HG03175 (cell line): ENCODE data around the gene PPFIA2.

Experiments
- ATAC-seq: cut with Tn5 transposase; IDR thresholded peaks from one replicate; pipeline ENCODE4 v1.9.1; 2021; ENCODE audit warnings: mild to moderate bottlenecking, moderate library complexity; ENCODE audit not compliant: unreplicated experiment

The PPFIA2 gene

DNA sequence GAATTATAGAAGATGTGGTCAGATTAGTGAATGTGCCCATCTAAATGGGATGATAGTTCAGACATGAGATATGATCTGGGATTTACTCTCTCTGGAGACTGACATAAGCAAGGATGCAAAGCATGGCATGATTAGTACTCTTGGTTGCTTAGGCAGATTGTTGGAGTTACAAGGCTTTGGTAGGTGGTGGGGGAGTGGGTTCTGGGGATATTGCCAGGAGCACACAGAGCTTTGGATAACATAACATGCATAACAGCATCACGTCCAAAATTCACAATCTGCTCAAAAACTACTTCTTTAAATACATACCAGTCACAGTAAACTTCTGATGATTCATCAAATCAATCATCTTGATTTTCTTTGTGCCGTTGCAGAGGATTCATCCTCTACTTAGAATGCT, 393.9 kb downstream of the PPFIA2 start:
- no peak for ATAC-seq

DNA sequence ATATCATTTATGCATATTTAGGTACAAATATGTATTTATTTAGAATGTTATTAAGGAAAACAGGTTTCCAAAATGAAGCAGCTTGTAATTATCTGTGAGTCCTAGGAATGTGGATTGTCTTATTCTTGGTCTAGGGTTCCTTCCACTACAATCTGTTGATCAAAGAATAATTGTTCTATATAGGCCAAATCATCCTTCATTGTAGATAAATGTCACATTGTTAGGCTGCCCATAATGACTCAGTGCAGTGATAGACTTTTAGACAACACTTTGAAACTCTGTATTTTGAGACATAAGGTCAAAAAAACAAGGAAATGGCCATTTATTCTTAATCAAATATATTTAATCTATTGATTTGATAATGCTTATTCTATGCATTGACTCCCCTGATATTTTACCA, 398.2 kb downstream of the PPFIA2 start:
- no peak for ATAC-seq

DNA sequence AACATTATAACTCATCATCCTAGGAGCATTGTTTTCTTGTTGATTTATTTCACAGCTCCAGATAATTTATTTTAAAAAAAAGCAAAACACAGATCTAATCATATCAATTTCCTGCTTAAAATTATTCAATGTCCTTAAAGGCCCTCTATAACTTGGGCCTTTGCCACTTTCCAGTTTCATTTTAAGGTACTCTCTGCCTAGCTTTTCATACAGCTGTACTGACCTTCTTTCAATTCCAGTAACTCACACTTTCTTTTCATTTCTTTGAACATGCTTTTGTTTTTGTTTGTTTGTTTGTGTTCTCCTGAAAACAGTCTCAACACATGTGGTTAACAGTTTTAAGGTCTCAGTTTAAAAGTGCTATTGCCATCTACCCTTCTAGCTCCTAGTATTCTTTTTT, 399.4 kb downstream of the PPFIA2 start:
- no peak for ATAC-seq

DNA sequence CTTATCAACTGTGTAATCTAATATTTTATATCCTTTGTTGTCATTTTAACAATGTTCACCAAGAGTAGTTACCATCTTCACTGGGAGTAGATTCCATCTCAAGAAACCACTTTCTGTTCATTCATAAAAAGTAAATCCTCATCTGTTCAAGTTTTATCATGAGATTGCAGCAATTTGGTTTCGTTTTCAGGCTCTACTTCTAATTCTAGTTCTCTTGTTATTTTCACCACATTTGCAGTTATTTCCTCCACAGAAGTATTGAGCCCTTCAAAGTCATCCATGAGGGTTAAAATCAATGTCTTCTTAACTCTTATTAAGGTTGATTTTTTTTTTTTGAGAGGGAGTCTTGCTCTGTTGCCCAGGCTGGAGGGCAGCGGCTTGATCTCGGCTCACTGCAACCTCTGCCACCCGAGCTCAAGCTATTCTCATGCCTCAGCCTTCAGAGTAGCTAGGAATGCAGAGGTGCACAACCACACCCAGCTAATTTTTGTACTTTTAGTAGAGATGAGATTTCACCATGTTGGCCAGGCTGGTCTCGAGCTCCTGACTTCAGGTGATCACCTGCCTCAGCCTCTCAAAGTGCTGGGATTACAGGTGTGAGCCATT, 404.7 kb downstream of the PPFIA2 start:
- ATAC-seq = no peak

DNA sequence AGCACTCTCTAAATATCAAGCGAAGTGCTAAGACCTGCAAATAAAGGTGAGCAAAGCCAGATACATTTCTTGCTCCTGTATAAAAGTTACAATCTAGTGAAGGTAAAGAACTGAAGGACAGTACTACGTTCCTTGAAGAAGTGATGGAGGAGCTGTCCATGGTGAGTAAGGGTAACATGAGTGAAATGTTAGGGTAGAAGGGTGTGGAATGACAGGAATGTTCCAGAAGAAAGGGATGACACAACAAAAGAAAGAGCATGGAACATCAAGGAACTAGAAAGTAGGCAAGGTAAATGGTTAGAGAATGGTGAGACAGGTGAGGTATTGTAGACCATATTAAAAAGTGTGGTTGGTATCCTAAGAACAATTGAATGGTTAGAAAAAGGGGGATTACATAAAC, 408.8 kb downstream of the PPFIA2 start:
- ATAC-seq = no peak

DNA sequence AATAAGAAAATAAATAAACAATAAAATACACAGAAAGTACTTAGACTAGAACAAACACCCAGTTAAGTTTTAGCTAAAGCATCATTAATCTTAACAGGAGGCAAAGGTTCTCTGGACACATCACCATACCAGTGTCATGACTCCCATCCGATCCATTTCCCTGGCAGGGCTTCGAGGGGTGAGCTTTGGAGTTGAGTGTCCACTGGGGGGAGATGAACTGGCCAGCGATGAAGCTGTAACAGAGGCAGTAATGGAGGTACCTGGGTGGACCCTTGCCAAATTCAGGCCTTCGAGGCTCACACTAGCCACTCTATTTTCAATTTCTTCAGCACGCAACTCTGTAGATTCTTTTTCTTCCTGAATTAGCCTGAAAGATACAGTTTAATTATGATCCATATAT, 411.7 kb downstream of the PPFIA2 start:
- ATAC-seq = no peak

DNA sequence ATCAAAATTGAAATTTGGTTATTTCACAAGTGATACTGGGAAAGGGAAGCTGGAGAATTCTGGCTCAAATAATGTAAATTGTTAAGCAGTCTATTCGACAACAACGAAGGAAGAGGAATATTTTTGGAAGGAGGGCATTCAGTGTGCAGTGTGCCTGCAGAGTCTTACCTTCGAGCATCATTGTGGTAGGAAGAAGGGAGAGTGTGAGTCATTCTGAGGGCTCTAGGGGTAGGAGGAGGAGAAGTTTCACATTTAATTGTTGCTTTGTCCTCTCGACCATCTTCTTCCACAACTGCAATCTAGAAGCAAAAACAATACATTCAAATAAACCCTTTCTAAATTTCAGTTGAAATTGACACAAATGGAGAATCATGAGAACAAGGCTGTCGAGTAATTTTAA, 418.2 kb downstream of the PPFIA2 start:
- no peak for ATAC-seq

DNA sequence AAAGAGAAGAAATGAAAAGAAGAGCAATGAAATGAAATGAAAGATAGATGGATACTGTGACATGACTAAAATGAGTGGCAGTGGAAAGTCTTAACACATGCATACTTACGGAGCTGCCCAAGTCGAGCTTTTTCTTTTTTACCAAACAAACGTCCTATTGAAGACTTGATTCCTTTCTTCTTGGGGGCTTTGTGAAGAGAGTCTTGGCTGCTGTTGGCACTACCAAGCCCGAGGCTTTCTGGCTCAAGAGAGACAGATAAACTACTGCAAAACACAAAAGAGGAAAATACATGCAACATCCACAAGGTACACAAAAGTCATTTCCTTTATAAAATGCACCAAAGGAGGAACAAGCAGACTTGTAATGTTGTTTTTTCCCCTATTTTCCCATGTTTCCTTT, 420.1 kb downstream of the PPFIA2 start:
- no peak for ATAC-seq

DNA sequence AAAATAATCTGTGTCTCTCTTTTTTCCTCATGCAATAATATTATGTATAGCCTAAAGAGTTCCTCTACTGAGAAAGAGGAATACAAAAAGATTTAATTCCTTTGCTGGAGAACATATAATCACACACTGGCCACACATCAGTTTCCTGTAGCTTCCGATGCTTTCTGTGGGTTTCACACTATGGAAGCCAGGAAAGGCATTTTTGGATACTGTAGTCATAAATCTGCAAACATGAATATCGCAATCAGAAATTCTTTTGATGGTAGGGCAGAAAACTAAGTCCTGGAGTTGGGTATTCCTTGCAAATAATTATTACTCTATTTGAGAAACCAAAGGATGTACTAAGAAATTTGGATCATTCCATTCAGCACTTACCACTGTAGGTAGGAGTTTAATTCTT, 421.3 kb downstream of the PPFIA2 start:
- ATAC-seq = no peak

DNA sequence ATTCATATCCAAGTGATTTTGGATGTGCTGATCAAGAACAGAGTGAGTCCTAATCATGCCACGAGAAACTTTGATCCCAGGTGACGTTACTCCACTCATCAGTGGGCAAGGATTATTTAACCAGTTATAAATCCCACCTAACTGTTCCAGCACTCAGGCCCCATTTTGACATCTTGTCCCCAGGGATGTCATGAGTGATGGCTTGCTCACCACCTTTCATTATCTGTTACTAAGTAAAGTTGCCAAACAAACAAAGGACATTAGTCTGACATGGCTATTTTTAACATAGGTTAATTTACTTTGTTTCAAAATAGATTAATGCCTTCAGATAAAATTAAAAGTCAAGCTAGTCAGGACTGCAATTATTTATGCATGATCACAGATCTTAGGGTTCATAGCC, 425.3 kb downstream of the PPFIA2 start:
- ATAC-seq = no peak

DNA sequence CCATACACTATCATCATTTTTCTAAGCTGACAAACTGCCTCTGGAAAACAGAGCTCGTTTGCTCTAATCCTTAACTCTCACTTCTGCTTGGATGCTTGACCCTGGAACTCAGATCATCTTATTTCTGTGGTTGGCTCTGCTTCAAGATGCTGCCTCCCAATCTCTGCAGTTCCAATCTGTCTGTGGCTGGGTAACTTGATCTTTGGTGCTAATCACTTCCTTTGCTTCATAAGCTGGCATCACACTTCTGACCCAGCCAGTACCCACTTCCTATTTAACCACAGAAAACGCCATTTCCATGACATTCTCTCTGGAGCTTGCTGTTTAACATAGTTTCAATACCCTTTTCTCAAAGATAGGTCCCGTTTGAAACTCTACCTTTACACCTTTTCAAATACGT, 427.1 kb downstream of the PPFIA2 start:
- no peak for ATAC-seq

DNA sequence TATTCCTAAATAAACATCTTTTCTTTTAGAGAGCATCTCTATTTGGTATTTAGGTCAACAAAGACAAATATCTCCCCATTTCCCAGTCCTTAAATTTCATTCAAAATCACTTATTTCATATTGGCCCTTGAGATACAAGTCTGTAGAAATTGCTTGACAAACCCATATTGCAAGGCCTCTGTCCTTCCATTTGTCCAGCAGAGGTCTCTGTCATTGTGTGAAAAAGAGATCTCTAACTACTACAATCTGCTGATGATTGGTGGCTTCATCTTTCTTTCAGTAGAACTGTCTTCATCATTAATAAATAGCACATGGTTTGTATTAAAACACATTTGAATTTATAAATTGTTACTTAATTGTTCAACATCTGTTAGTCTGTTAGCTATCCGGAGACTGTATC, 428.7 kb downstream of the PPFIA2 start:
- ATAC-seq = no peak

DNA sequence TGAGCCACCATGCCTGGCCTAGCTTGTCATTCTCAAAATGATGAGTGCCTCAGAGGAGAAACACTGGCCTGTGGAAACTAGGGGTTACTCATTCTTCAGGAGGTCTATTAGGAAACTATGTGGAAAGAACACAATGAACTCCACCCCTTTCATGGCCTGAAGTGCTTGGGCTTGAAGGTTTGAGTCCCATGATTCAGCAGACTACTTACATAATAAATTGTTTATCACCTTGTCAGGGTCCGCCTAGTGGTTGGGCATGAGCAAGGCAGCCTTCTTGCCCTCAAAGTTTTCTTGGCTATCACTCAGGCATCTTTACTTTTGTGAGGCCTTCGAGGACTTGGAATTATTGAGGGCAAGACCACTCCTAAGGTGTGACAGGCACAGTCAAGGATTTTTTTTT, 430.1 kb downstream of the PPFIA2 start:
- ATAC-seq = peak; percentile 82

DNA sequence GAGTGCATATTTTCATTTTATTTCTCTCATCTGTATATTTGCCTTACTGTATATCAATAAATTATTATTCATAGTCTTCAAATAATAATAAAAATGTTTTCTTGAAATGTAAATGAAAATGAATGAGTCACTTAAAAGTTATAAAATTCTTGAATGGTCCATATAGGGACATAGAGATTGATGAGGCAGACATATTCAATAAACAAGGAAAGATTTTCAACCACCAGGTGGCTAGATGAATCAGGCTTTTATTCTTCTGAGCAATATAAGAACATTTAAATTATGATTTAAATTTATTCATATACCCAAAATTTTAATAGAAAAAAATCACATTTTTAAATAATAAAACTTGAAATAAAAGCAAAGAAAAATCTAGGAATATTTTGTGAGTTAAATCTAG, 431.7 kb downstream of the PPFIA2 start:
- no peak for ATAC-seq

DNA sequence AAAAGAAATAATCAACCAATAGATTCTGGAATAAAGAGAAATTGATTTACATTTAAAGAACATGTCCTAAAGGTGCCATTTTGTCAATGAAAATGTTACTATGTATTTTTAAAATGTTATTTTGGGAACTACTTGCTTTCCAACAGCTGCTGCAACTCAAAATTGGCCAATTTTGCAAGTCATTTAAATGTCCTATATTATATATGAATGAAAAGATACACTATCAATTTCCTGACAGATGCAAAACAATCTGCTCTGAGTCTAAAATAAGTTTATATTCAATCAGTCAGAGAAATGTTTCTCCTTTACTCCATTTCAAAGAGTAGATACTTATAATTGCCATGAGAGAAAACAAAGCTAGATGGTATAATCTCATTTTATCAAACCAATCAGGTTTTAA, 434.1 kb downstream of the PPFIA2 start:
- no peak for ATAC-seq

DNA sequence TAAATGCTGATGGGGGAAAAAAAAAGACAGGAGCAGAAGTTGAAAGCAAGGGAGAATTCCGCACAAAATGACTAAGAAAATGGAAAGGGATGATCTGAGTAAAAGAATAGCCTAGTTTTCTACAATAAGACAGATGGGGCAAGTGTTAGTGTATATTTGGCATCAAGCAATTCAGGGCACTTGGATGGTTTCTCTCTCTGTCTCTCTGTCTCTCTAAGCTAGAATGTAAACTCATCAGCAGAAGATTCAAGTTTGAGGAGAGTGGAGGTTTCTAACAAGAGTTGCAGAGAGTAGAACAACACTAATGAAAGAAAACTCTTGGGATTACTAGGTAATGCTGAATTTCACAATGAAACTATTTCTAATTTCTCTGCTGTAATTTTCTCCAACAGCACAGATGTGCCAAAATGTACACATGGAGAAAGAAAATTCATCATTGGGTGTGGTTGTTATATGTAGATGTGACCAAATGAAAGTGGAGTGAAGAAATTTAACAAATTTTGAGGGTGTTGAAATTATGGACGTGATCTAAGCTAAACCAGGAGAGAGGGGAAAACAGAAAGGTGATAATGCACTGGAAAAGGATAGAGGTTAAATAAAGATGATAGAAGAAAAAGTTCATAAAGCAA, 444.1 kb downstream of the PPFIA2 start:
- ATAC-seq = no peak

DNA sequence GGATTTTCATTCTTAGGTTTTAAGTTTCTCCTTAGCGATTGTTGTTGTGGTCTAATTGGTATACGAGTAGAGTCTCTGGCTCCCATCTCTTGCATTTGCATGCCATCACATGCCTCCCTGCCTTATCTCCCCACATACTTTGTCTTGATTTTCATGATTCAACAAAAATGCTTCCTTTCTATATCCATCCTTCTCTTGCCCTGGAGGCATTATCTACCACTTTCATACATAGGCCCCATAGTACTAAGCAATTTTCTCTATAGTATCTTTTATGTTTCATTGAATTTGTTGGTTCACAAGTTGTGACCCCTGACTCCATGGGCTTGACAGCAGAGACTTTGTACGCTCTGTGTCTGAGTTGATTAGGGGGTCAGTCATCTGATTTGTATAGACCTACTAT, 455.2 kb downstream of the PPFIA2 start:
- no peak for ATAC-seq

DNA sequence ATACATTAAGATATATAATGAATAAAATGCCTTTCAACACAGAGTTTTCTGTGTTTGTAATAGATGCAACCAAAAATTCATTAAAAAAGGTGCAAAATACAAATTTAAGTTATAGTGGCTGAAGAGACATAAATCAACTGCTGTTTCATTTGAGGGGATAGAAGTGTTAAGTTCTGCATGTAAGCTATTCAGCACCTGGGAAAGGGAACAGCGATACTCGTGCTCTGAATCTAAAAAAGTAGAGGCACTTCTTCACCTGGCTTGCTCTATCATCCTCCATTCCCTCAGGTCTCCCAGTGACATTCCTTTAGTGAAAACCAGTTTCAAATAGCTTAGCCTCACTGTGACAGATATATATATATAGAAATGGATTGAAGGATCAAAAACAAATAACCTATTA, 458.7 kb downstream of the PPFIA2 start:
- no peak for ATAC-seq

DNA sequence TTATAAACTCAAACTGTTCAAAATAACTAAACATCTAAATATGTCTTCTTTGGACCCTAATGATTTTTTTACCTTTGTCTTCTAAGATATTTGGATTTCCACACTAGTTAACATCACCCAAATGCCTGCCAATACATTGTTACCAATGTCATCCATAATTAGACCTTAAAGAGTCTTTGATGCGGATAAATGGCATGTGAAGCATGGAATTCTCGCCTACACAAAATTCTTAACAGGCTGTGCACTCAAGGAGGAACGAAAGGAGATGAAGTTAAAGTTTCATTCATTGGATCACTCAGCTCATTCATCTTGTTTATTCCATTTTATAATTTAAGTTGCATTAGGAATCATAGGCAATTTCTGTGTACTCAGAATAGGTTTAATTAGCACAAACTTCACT, 461.5 kb downstream of the PPFIA2 start:
- no peak for ATAC-seq

DNA sequence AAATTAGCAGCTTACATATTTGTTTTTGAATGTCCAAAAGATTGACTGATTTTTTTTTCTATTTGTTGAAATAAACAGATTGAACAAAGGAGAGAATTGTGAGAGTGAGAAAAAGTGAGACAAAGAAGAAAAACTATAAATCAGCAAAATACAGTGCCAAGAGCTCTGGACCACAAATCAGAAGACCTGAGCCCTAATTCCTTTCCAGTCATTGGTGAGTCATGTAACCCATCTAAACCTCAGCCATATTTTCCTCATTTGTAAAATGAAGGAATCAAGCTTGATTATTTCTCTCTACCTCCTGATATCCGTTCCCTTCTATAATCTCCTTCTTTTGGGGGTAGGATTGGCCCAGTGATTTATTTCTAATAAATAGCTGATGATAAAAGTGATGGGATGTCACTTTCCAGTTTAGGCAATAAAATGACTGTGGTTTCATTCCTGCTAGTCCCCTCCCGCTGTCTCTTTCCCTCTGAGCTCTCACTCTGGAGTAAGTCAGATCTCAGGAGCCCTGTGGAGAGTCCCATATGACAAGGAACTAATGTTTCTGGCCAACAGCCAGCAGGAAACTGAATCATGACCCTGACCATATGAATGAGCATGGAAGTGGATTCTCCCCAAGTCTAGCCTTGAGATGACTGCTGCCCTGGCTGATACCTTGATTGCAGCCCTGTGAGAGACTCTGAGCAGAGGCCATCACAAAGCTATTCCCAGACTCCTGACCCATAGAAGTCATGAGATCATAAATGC, 462.4 kb downstream of the PPFIA2 start:
- no peak for ATAC-seq

DNA sequence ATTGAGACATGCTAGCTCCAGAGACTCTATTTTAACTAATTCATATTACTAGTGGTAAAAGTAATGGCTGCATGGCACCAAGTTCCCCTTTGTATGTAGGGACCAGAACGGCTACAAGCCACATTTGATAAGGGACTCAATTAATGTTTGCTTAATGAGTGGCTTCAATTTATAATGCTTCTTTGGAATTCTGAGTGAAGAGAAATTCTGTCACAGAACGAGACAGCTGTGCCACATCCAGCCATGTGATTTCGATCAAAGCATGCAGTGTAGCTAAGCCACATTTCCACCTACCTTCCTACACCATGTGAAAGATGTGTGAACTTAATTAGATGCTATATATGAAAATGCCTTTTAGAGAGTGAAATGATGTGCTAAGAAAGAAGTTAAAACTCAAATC, 463.9 kb downstream of the PPFIA2 start:
- ATAC-seq = no peak
